OCI-LY7 (cell line): ENCODE results near the gene RHOBTB3. TPM values are rescaled to one million over a fixed set of nuclear protein-coding genes. Genes with fewer than 3 reads are reported as not detected.
"Not testable (repeated sequence)": the region's sequence is repeated elsewhere in the genome, so short reads cannot be mapped to it uniquely, and the experiment has no call there.

Source experiments
- BruUV-seq: library from RNA; stranded (reverse); fragments of 400-500 nt; replicated peaks from 2 replicates; lab custom pipeline; 2021; lab: Mats Ljungman, UMichigan
- CTCF ChIA-PET: fragments of 300-600 bp; sonication (Branson Sonifier 250); formaldehyde crosslinking; loops from one replicate; lab custom pipeline; 2022; ENCODE audit warnings: antibody characterized with exemption; ENCODE audit not compliant: unreplicated experiment; lab: Charles Lee
- POLR2A ChIA-PET: fragments of 300-600 bp; sonication (Branson Sonifier 250); formaldehyde crosslinking; loops from one replicate; lab custom pipeline; 2022; ENCODE audit warnings: antibody characterized with exemption; lab: Charles Lee
- DNase-seq: peaks from one replicate; pipeline ENCODE4 v3.0.0-alpha.2; 2015; ENCODE audit warnings: low spot score
- H2AFZ ChIP-seq: fragments of 200-600 bp; sonication (generic), shearing (Covaris generic); 2 replicates; pipeline ENCODE4 v1.6.1; 2014; ENCODE audit warnings: mild to moderate bottlenecking, antibody characterized with exemption, low read length, moderate library complexity
- H3K27ac ChIP-seq: fragments of 200-600 bp; sonication (generic); 2 replicates; pipeline ENCODE4 v1.5.1; 2014; ENCODE audit warnings: mixed run types, low read depth, mild to moderate bottlenecking, moderate library complexity, low read length, inconsistent platforms; ENCODE audit not compliant: poor library complexity, severe bottlenecking
- H3K36me3 ChIP-seq: fragments of 200-600 bp; sonication (generic); 2 replicates; pipeline ENCODE4 v1.6.1; 2014; ENCODE audit warnings: mild to moderate bottlenecking, antibody characterized with exemption, low read length, moderate library complexity, mixed read lengths; ENCODE audit not compliant: insufficient read depth
- H3K4me1 ChIP-seq: fragments of 200-600 bp; sonication (generic); 2 replicates; pipeline ENCODE4 v1.5.1; 2014; ENCODE audit warnings: mild to moderate bottlenecking, low read length; ENCODE audit not compliant: insufficient read depth, poor library complexity, severe bottlenecking
- H3K4me2 ChIP-seq: fragments of 200-600 bp; sonication (generic); 2 replicates; pipeline ENCODE4 v1.6.1; 2014; ENCODE audit warnings: mild to moderate bottlenecking, low read length
- H3K4me3 ChIP-seq: fragments of 200-600 bp; sonication (generic); 2 replicates; pipeline ENCODE4 v1.5.1; 2014; ENCODE audit warnings: mild to moderate bottlenecking, low read depth, low read length; ENCODE audit not compliant: poor library complexity, severe bottlenecking
- H3K79me2 ChIP-seq: fragments of 200-600 bp; sonication (generic); 2 replicates; pipeline ENCODE4 v1.6.1; 2016; ENCODE audit warnings: low read depth, mild to moderate bottlenecking, low read length, moderate library complexity, mixed read lengths; ENCODE audit not compliant: insufficient read depth
- H3K9me2 ChIP-seq: fragments of 200-600 bp; sonication (generic); 2 replicates; pipeline ENCODE4 v1.6.1; 2016; ENCODE audit warnings: mild to moderate bottlenecking, low read length, mixed read lengths; ENCODE audit not compliant: insufficient read depth
- H3K9me3 ChIP-seq: fragments of 200-600 bp; sonication (generic); 2 replicates; pipeline ENCODE4 v1.6.1; 2014; ENCODE audit warnings: mild to moderate bottlenecking, mixed run types, low read length, mixed read lengths
- H4K20me1 ChIP-seq: fragments of 200-600 bp; sonication (generic); 2 replicates; pipeline ENCODE4 v1.6.1; 2014; ENCODE audit warnings: mild to moderate bottlenecking, antibody characterized with exemption, low read length, moderate library complexity, mixed read lengths; ENCODE audit not compliant: insufficient read depth
- EZH2phosphoT487 ChIP-seq: fragments of 200-600 bp; sonication (generic); IDR thresholded peaks from 2 replicates; pipeline ENCODE4 v1.6.1; 2018; ENCODE audit warnings: low read depth, borderline replicate concordance, mild to moderate bottlenecking, mixed run types, antibody characterized with exemption, low read length, moderate library complexity, mixed read lengths
- intact Hi-C: fragments of 100-400 bp; cut with micrococcal nuclease; formaldehyde crosslinking; loops from one replicate; pipeline ENCODE4 v1.10.0; 2022; ENCODE audit not compliant: unreplicated experiment
- total RNA-seq, 2 experiments: library from RNA; depleted of rRNA in 1 of 2; stranded (reverse); fragments of >200 nt in 1 of 2; shearing (Covaris generic) in 1 of 2; gene quantifications; 2 replicates each; pipeline ENCODE4 v1.2.3, GENCODE V29; 2014 to 2022
- TF ChIP-seq, protein P1 (sequence below): fragments of 200-600 bp; sonication (generic); conservative IDR thresholded peaks from 2 replicates; pipeline ENCODE4 v1.5.1; 2014; ENCODE audit warnings: mild to moderate bottlenecking, antibody characterized with exemption, low read length, moderate library complexity, mixed read lengths

The RHOBTB3 gene
- total RNA-seq, 2 experiments from 2014 or later, result 0.51 to 4.0 TPM

DNA sequence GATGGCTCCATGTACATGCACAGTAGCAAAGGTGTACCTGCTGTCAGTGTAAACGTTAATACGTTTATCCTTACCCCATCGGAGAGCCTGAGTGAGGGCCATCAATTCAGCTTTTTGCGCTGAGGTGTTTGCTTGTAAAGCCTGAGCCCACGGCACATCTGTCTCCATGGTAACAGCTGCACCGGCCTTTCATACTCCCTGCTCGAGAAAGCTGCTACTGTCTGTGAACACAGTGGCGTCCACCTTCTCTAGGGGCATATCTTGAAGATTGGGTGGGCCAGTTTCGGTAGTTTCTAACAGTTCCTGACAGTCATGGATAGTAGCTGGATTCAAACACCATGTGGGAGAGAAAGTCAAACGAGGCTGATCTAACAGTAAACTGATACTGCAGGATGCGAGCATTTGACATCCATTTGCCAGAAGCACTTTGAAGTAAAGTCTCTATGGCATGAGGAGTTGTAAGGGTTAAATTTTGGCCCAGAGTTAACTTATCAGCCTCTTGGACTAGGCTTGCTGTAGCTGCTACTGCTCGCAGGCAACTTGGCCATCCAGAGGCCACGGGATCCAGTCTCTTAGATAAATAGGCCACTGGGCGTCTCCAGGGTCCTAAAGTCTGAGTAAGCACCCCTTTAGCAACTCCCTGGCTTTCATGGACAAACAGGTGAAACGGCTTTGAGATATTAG, 21.0 kb upstream of the RHOBTB3 start:
- H3K4me2 ChIP-seq, result no peak overlapping the region

DNA sequence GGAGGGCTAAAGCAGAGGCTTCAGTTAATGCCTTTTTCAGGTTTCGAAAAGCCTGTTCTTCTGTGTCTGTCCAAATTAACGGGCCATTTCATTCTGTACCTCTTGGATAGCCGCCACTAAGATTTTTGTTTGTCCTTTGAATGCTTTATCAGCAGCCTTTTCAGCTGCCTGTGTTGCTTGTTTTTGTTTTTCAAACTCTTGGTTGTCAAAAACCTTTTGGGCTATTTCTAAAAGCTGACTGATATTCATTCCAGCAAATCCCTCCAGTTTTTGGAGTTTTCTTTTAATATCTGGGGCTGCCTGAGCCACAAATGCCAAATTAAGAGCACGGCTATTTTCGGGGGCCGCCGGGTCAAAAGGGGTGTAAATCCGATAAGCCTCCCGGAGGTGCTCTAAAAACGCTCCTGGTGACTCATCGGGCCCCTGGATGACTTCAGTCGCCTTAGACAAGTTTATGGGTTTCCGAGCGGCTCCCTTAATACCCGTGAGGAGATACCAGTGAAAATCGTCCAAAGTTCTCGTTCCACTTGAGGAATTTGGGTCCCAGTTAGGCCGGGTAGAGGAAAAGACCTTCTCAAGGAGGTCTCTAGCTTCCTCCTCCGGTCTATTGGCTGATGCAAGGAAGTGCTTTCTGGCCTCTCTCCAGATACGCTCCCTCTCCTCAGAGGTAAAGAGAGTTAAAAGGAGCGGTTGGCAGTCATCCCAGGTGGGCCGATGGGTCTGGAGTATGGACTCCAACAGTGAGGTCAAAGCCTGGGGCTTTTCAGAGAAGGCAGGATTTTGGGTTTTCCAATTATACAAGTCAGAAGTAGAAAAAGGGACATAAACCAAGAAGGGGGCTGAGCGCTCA, 20.3 kb upstream of the RHOBTB3 start:
- intact Hi-C loops, DNase-seq, H3K4me2 ChIP-seq, H3K9me2 ChIP-seq, H3K9me3 ChIP-seq, H2AFZ ChIP-seq, H4K20me1 ChIP-seq, POLR2A ChIA-PET, H3K79me2 ChIP-seq, CTCF ChIA-PET, H3K36me3 ChIP-seq, BruUV-seq, H3K27ac ChIP-seq, H3K4me1 ChIP-seq, H3K4me3 ChIP-seq: not testable (repeated sequence)

More for the DNA sequence above, 21.0 kb upstream of the RHOBTB3 start:
- Histone ChIP-seq H3K9me3 (no peaks in the 10 kb centered on the region), H4K20me1 (no peaks in the 10 kb centered on the region), H3K27ac (no peak overlapping the region), H3K9me2 (no peaks in the 10 kb centered on the region), H3K4me3 (no peak overlapping the region), H2AFZ (no peak overlapping the region), H3K36me3 (no peaks in the 10 kb centered on the region), H3K4me1 (no peaks in the 10 kb centered on the region), H3K79me2 (no peaks in the 10 kb centered on the region)
- intact Hi-C loops, result no loop called here
- TF ChIP-seq, protein P1, sequence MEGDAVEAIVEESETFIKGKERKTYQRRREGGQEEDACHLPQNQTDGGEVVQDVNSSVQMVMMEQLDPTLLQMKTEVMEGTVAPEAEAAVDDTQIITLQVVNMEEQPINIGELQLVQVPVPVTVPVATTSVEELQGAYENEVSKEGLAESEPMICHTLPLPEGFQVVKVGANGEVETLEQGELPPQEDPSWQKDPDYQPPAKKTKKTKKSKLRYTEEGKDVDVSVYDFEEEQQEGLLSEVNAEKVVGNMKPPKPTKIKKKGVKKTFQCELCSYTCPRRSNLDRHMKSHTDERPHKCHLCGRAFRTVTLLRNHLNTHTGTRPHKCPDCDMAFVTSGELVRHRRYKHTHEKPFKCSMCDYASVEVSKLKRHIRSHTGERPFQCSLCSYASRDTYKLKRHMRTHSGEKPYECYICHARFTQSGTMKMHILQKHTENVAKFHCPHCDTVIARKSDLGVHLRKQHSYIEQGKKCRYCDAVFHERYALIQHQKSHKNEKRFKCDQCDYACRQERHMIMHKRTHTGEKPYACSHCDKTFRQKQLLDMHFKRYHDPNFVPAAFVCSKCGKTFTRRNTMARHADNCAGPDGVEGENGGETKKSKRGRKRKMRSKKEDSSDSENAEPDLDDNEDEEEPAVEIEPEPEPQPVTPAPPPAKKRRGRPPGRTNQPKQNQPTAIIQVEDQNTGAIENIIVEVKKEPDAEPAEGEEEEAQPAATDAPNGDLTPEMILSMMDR, result no peak
- TF ChIP-seq EZH2phosphoT487, result no peak
- POLR2A ChIA-PET, result interaction anchor here (0.7 kb wide), 1 partner anchor 51 kb away, joined by 3 read pairs; no protein-coding TSS in a partner anchor
- CTCF ChIA-PET, result no interaction called here
- BruUV-seq, result no TSS peak
- no peak for DNase-seq

DNA sequence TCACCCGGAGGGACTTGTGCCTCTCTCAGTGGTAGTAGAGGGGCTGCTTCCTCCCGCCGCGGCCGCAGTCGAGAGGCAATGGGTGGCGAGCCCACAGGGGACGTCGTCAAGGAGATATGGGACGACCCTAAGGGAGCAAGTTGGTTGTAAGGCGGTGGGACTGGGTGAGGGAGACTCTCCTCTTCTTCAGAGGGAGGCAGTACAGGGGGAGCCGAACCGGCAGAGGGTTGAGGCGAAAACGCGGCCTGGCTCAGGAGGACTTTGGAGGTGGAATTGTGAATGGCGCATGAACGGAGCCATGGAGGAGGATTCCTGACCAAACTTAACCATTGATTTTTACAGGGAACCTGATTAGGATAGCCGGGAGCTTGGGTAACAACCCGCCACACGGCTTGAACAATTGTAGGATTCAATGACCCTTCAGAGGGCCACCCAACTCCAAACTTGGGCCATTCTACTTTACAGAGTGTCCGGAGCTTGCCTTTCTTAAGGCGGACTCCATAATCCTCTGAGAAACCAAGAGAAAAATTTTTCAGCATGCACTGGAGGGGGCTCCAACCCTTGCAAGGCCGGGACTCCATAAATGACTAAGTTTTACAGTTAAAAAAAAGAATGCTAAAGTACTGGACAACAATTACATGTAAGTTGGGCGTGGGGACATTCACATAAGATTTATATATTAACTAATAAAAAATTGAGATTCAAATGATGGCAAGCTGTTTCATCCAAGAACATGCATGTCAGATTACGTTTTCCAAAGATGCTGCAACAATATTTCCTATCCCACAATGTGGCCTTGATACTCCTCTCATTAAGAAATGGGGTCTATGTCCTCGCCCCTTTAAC, 19.4 kb upstream of the RHOBTB3 start:
- no peaks in the 10 kb centered on the region for H3K4me1 ChIP-seq
- no peak for DNase-seq
- intact Hi-C loops, result no loop called here
- no peaks in the 10 kb centered on the region for H4K20me1 ChIP-seq
- no peak overlapping the region for H3K4me3 ChIP-seq
- H3K9me2 ChIP-seq, result no peaks in the 10 kb centered on the region
- H2AFZ ChIP-seq, result 0 out of 2 replicates have a peak overlapping the region, but pooled peaks have one; percentile 36
- TF ChIP-seq, protein P1, result no peak
- no peak for TF ChIP-seq EZH2phosphoT487
- H3K4me2 ChIP-seq, result no peak overlapping the region
- no peaks in the 10 kb centered on the region for H3K36me3 ChIP-seq
- no TSS peak for BruUV-seq
- H3K27ac ChIP-seq, result no peak overlapping the region
- H3K79me2 ChIP-seq, result no peaks in the 10 kb centered on the region
- no peaks in the 10 kb centered on the region for H3K9me3 ChIP-seq
- ChIA-PET POLR2A (interaction anchor here (1.1 kb wide), 1 partner anchor 15 kb away, joined by 4 read pairs; no protein-coding TSS in a partner anchor), CTCF (no interaction called here)
